Measurements from ENCODE around the gene LCMT1. TPM values are rescaled to one million over a fixed set of nuclear protein-coding genes. Genes with fewer than 3 reads are reported as not detected.

The LCMT1 gene
- total and polyA plus RNA-seq, 9 of the 15 experiments (the other 6 are each of a cell fraction or from before 2014, with no cell fraction given), result 20.0 to 42.8 (median 32.3) TPM

DNA sequence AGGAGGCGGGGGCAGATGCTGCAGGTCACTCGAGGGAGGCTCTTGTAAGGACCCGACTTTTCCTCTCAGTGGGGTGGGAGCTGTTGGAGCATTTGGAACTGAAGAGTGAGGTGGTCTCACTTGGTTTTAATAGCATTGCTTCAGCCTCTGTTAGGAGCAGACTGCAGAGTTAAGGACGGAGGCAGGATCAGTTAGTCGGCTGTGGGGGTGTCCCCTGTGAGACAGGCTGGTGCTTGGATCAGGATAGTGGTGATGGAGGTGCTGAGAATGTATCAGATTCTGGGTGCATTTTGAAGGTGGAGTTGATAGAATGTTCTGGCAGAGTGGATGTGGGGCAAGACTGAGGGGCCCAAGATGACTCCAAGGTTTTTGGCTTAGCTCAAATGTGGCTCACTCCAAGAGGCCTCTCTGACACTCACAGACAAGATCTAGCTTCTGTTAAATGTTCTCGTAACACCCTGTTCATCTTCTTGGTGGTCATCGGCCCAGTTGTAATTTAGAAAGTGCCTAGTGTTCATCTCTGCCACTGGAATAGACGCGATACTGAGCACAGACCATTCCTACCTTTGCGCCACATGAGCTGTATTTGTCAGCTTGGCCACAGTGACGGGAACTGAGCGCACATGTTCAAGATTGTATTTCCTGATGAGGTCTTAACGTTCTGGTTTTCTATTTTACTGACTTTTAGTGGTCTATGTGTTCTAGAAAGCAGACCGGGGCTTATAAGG lies 7.5 kb downstream of the LCMT1 start:
- H3K27ac ChIP-seq (ENCODE audit: extremely low read depth, low read depth, low read length), result no peak overlapping the region
- intact Hi-C loops (cut with micrococcal nuclease), result no loop called here
- no peak for DNase-seq (ENCODE audit: extremely low read depth in 1 of 4, low spot score in 3 of 4)
- CTCF ChIA-PET (ENCODE audit: low intra/inter-chr PET ratio), result no interaction called here
- no peak overlapping the region for H2AFZ ChIP-seq (ENCODE audit: low read depth, low read length)
- in situ Hi-C loops (cut with MboI), result no loop called here
- WGBS (ENCODE audit: insufficient coverage, low coverage, missing lambda C conversion rate), result 77% methylated on average over 14 of the region's 14 CpGs
- FAIRE-seq, result no peak
- no peaks in the 10 kb centered on the region for H3K9me1 ChIP-seq (ENCODE audit: control insufficient read depth, insufficient read depth, low read length)
- no peaks in the 10 kb centered on the region; the same call in 2 of the 3 replicates for H3K79me2 ChIP-seq (ENCODE audit: control insufficient read depth, insufficient read depth, low read length)
- POLR2A ChIA-PET, result no interaction called here
- H3K4me1 ChIP-seq (replicated peaks in 1 of 2; ENCODE audit: control insufficient read depth in 2 of 2, insufficient read depth in 2 of 2, low read length in 2 of 2), result no peaks in the 10 kb centered on the region; a peak in 1 of 5 replicates
- no peak overlapping the region for H3K9ac ChIP-seq (ENCODE audit: insufficient read depth in 1 of 2, low read depth in 2 of 2, low read length in 2 of 2)
- no TSS peak for BruUV-seq (replicated peaks)
- no peak for ATAC-seq
- H4K20me1 ChIP-seq (replicated peaks; ENCODE audit: control insufficient read depth, insufficient read depth, low read length), result no peaks in the 10 kb centered on the region; the same call in 1 of the 2 replicates
- H3K27me3 ChIP-seq (ENCODE audit: control insufficient read depth in 2 of 2, insufficient read depth in 2 of 2, low read length in 2 of 2), result no peaks in the 10 kb centered on the region
- H3K9me3 ChIP-seq (replicated peaks; ENCODE audit: control insufficient read depth, insufficient read depth, low read depth, low read length), result no peaks in the 10 kb centered on the region
- H3K4me3 ChIP-seq, result no peak overlapping the region
- peaks cover 7% of the 10 kb centered on the region; the same call in 2 of the 3 replicates for H3K36me3 ChIP-seq (ENCODE audit: control insufficient read depth, insufficient read depth, low read length)
- no peak overlapping the region for H3K4me2 ChIP-seq (ENCODE audit: insufficient read depth, low read length)
- TF ChIP-seq PHF20 (IDR thresholded peaks at IDR 0.05; ENCODE audit: partially characterized antibody) (no peak), ZNF3 (CRISPR knock-in tag; IDR thresholded peaks at IDR 0.05) (no peak), MAFG (tag; conservative IDR thresholded peaks at IDR 0.05) (no peak), ZNF224 (CRISPR knock-in tag; IDR thresholded peaks at IDR 0.05) (no peak), TAF1 (IDR thresholded peaks at IDR 0.05; ENCODE audit: control insufficient read depth, extremely low read depth, insufficient read depth, low read length, severe bottlenecking) (no peak), CBX2 (IDR thresholded peaks at IDR 0.05; ENCODE audit: insufficient read depth, low read length, poor library complexity, severe bottlenecking) (no peak), NFIC (IDR thresholded peaks at IDR 0.05) (no peak), ZNF830 (CRISPR knock-in tag; IDR thresholded peaks at IDR 0.05) (no peak)
- TF ChIP-seq, protein P1, sequence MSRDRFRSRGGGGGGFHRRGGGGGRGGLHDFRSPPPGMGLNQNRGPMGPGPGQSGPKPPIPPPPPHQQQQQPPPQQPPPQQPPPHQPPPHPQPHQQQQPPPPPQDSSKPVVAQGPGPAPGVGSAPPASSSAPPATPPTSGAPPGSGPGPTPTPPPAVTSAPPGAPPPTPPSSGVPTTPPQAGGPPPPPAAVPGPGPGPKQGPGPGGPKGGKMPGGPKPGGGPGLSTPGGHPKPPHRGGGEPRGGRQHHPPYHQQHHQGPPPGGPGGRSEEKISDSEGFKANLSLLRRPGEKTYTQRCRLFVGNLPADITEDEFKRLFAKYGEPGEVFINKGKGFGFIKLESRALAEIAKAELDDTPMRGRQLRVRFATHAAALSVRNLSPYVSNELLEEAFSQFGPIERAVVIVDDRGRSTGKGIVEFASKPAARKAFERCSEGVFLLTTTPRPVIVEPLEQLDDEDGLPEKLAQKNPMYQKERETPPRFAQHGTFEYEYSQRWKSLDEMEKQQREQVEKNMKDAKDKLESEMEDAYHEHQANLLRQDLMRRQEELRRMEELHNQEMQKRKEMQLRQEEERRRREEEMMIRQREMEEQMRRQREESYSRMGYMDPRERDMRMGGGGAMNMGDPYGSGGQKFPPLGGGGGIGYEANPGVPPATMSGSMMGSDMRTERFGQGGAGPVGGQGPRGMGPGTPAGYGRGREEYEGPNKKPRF (IDR thresholded peaks at IDR 0.05; ENCODE audit: low read depth, low read length), result no peak
- TF ChIP-seq, protein P2, sequence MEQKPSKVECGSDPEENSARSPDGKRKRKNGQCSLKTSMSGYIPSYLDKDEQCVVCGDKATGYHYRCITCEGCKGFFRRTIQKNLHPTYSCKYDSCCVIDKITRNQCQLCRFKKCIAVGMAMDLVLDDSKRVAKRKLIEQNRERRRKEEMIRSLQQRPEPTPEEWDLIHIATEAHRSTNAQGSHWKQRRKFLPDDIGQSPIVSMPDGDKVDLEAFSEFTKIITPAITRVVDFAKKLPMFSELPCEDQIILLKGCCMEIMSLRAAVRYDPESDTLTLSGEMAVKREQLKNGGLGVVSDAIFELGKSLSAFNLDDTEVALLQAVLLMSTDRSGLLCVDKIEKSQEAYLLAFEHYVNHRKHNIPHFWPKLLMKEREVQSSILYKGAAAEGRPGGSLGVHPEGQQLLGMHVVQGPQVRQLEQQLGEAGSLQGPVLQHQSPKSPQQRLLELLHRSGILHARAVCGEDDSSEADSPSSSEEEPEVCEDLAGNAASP (IDR thresholded peaks at IDR 0.05), result no peak
- TF ChIP-seq, protein P3, sequence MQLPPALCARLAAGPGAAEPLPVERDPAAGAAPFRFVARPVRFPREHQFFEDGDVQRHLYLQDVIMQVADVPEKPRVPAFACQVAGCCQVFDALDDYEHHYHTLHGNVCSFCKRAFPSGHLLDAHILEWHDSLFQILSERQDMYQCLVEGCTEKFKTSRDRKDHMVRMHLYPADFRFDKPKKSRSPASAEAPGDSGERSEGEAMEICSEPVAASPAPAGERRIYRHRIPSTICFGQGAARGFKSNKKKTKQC (CRISPR knock-in tag; IDR thresholded peaks at IDR 0.05), result no peak
- TF ChIP-seq, protein P4, sequence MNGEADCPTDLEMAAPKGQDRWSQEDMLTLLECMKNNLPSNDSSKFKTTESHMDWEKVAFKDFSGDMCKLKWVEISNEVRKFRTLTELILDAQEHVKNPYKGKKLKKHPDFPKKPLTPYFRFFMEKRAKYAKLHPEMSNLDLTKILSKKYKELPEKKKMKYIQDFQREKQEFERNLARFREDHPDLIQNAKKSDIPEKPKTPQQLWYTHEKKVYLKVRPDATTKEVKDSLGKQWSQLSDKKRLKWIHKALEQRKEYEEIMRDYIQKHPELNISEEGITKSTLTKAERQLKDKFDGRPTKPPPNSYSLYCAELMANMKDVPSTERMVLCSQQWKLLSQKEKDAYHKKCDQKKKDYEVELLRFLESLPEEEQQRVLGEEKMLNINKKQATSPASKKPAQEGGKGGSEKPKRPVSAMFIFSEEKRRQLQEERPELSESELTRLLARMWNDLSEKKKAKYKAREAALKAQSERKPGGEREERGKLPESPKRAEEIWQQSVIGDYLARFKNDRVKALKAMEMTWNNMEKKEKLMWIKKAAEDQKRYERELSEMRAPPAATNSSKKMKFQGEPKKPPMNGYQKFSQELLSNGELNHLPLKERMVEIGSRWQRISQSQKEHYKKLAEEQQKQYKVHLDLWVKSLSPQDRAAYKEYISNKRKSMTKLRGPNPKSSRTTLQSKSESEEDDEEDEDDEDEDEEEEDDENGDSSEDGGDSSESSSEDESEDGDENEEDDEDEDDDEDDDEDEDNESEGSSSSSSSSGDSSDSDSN (IDR thresholded peaks at IDR 0.05; ENCODE audit: borderline replicate concordance in 1 of 2, low read depth in 2 of 2, low read length in 2 of 2), result no peak

Measured in K562 (cell line).